Peyer's patch (tissue), 4 donors: Measurements from ENCODE around the gene CDC42SE2.

Source experiments
- POLR2A ChIP-seq, 2 donors: fragments of 450-650 bp; IDR thresholded peaks; one replicate each; pipeline ENCODE4 v1.5.1; 2017; ENCODE audit warnings: antibody characterized with exemption in 2 of 2, mild to moderate bottlenecking in 2 of 2, moderate library complexity in 2 of 2
- TF ChIP-seq, protein P1 (sequence below), 6 experiments: fragments of 450-650 bp in 4 of 6; fragments of 200-600 bp in 2 of 6; sonication (generic) in 1 of 6; IDR thresholded peaks; one replicate each; pipeline ENCODE4 v1.5.1; 2017 to 2019; ENCODE audit warnings: antibody characterized with exemption in 6 of 6, mild to moderate bottlenecking in 3 of 6, moderate library complexity in 1 of 6

GRCh38 chr5:131377785-131378325 is 114.0 kb downstream of the CDC42SE2 start:
- TF ChIP-seq, protein P1, sequence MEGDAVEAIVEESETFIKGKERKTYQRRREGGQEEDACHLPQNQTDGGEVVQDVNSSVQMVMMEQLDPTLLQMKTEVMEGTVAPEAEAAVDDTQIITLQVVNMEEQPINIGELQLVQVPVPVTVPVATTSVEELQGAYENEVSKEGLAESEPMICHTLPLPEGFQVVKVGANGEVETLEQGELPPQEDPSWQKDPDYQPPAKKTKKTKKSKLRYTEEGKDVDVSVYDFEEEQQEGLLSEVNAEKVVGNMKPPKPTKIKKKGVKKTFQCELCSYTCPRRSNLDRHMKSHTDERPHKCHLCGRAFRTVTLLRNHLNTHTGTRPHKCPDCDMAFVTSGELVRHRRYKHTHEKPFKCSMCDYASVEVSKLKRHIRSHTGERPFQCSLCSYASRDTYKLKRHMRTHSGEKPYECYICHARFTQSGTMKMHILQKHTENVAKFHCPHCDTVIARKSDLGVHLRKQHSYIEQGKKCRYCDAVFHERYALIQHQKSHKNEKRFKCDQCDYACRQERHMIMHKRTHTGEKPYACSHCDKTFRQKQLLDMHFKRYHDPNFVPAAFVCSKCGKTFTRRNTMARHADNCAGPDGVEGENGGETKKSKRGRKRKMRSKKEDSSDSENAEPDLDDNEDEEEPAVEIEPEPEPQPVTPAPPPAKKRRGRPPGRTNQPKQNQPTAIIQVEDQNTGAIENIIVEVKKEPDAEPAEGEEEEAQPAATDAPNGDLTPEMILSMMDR (IDR thresholded peaks at IDR 0.05) = no peak
- TF ChIP-seq POLR2A (IDR thresholded peaks at IDR 0.05) = no peak
